Ishikawa (cell line): Measurements from ENCODE around the gene KCNN3.
A peak's percentile ranks its signal among the peaks of the same experiment; 100 is the strongest.

ENCODE experiments used
- CEBPB ChIP-seq: IDR thresholded peaks from 2 replicates; pipeline ENCODE4 v1.6.1; 2012
- CREB1 ChIP-seq: IDR thresholded peaks from 2 replicates; pipeline ENCODE4 v1.6.1; 2012; ENCODE audit warnings: low read depth
- EGR1 ChIP-seq: IDR thresholded peaks from 2 replicates; pipeline ENCODE4 v1.6.1; 2012
- EP300 ChIP-seq: IDR thresholded peaks from 2 replicates; pipeline ENCODE4 v1.6.1; 2012; ENCODE audit warnings: borderline replicate concordance
- FOXM1 ChIP-seq: IDR thresholded peaks from 2 replicates; pipeline ENCODE4 v1.6.1; 2012; ENCODE audit warnings: low read depth, borderline replicate concordance
- MAX ChIP-seq: IDR thresholded peaks from 2 replicates; pipeline ENCODE4 v1.6.1; 2012
- NFIC ChIP-seq: IDR thresholded peaks from 2 replicates; pipeline ENCODE4 v1.6.1; 2012
- RAD21 ChIP-seq: IDR thresholded peaks from 2 replicates; pipeline ENCODE4 v1.6.1; 2012; ENCODE audit warnings: low read depth
- TAF1 ChIP-seq: IDR thresholded peaks from 2 replicates; pipeline ENCODE4 v1.6.1; 2012; ENCODE audit warnings: low read depth, mild to moderate bottlenecking
- TCF12 ChIP-seq: IDR thresholded peaks from 2 replicates; pipeline ENCODE4 v1.6.1; 2012; ENCODE audit warnings: low read depth
- TEAD4 ChIP-seq: IDR thresholded peaks from 2 replicates; pipeline ENCODE4 v1.6.1; 2012
- USF1 ChIP-seq: IDR thresholded peaks from 2 replicates; pipeline ENCODE4 v1.6.1; 2012
- YY1 ChIP-seq: IDR thresholded peaks from 2 replicates; pipeline ENCODE4 v1.6.1; 2012; ENCODE audit warnings: low read depth
- ZBTB7A ChIP-seq: IDR thresholded peaks from 2 replicates; pipeline ENCODE4 v1.6.1; 2012; ENCODE audit warnings: low read depth
- TF ChIP-seq, protein P1 (sequence below): IDR thresholded peaks from 2 replicates; pipeline ENCODE4 v1.6.1; 2012; ENCODE audit warnings: low read depth, mild to moderate bottlenecking

Gene KCNN3

DNA sequence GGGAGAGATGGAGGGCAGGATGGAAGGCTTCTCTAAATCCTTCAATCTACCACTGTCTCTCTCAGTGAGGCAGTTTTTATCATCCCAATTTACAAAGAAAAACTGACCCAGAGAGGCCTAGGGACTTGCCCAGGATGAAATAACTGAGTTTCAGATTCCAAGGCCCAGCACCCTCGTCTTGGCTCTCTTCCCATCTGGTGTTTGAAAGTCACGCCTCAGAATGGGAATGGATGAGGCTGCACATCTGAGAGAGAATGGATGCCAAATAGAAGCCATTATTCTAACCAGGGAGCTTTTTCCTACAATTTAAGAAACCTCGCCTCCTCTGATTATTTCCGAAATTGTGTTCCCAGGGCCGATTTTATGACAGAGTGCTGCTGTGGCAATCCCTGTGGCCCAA, 10.6 kb upstream of the KCNN3 start:
- no peak for TF ChIP-seq TCF12
- TF ChIP-seq FOXM1 = no peak
- no peak for TF ChIP-seq NFIC
- no peak for TF ChIP-seq EGR1
- no peak for TF ChIP-seq CEBPB
- no peak for TF ChIP-seq TAF1
- no peak for TF ChIP-seq RAD21
- no peak for TF ChIP-seq ZBTB7A
- no peak for TF ChIP-seq USF1
- no peak for TF ChIP-seq YY1
- no peak for TF ChIP-seq CREB1

DNA sequence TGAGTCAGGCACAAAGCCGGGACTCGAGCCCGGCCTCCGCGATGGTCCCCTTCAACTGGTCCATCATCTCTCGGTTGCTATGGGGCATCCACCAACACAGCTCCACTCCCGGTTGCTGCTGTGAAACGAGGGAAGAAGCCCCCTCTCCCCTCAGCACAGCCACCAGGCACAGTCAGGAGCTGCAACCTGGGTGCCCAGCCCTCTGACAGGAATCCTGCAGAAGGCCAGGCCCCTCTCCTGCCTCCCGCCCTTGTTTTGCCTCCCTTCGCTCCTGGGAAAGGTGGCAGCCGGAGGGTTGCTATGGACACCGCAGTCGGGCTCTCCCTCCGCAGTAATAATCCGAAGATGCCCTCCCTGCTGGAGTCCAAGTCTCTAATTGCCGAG, 8.9 kb upstream of the KCNN3 start:
- TF ChIP-seq RAD21 = no peak
- no peak for TF ChIP-seq YY1
- no peak for TF ChIP-seq CEBPB
- no peak for TF ChIP-seq TEAD4
- no peak for TF ChIP-seq FOXM1

DNA sequence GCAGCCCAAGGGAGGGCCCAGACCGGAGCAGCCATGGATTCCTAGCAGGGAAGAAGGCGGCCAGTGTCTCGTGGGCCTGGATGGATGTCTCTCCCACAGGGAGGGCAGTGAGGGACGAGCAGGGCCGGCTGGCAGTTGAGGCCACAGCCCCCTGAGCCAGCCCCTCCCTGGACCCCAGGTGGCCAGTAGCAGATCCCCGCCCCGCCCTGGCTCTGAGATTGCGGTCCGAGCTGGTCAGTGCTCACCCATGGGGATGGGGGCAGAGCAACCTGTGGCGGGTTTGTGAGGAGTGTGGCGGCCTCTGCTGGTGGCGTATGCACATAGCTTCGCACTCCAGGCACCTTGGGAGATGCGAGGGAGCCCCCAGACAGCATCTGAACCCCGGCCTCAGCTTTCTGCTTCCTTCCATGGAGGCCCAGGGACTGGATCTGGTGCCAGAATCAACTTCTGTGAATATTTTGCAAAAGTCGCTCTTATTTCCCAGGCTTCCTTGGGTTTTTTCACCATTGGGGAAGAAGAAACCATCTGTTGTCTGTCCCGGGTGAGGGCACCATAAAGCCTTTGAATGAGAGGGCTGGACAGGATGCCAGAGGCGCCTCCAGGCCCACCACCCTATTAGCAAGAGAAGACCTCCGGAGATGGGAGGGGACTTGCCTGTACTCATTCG, 8.4 kb upstream of the KCNN3 start:
- peak; percentile 92 for TF ChIP-seq RAD21
- TF ChIP-seq MAX = no peak
- no peak for TF ChIP-seq TCF12
- no peak for TF ChIP-seq FOXM1
- TF ChIP-seq CREB1 = no peak
- no peak for TF ChIP-seq YY1
- TF ChIP-seq TEAD4 = peak; percentile 28; the same call in 1 of the 2 replicates
- TF ChIP-seq TAF1 = no peak
- no peak for TF ChIP-seq CEBPB
- no peak for TF ChIP-seq EGR1

GRCh38 chr1:154877370-154877974, 7.4 kb upstream of the KCNN3 start:
- TF ChIP-seq TCF12 = no peak
- TF ChIP-seq NFIC = no peak
- no peak for TF ChIP-seq EP300
- TF ChIP-seq, protein P1, sequence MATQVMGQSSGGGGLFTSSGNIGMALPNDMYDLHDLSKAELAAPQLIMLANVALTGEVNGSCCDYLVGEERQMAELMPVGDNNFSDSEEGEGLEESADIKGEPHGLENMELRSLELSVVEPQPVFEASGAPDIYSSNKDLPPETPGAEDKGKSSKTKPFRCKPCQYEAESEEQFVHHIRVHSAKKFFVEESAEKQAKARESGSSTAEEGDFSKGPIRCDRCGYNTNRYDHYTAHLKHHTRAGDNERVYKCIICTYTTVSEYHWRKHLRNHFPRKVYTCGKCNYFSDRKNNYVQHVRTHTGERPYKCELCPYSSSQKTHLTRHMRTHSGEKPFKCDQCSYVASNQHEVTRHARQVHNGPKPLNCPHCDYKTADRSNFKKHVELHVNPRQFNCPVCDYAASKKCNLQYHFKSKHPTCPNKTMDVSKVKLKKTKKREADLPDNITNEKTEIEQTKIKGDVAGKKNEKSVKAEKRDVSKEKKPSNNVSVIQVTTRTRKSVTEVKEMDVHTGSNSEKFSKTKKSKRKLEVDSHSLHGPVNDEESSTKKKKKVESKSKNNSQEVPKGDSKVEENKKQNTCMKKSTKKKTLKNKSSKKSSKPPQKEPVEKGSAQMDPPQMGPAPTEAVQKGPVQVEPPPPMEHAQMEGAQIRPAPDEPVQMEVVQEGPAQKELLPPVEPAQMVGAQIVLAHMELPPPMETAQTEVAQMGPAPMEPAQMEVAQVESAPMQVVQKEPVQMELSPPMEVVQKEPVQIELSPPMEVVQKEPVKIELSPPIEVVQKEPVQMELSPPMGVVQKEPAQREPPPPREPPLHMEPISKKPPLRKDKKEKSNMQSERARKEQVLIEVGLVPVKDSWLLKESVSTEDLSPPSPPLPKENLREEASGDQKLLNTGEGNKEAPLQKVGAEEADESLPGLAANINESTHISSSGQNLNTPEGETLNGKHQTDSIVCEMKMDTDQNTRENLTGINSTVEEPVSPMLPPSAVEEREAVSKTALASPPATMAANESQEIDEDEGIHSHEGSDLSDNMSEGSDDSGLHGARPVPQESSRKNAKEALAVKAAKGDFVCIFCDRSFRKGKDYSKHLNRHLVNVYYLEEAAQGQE = no peak
- TF ChIP-seq CEBPB = no peak
- TF ChIP-seq ZBTB7A = no peak
- TF ChIP-seq FOXM1 = no peak
- TF ChIP-seq RAD21 = no peak
- no peak for TF ChIP-seq USF1
- no peak for TF ChIP-seq CREB1
- TF ChIP-seq TEAD4 = no peak
- no peak for TF ChIP-seq TAF1

GRCh38 chr1:154876842-154877369, 6.8 kb upstream of the KCNN3 start:
- TF ChIP-seq, protein P1 = no peak
- TF ChIP-seq USF1 = no peak
- TF ChIP-seq RAD21 = no peak
- TF ChIP-seq CEBPB = no peak
- TF ChIP-seq TCF12 = no peak
- no peak for TF ChIP-seq MAX
- TF ChIP-seq EP300 = no peak
- TF ChIP-seq EGR1 = no peak
- no peak for TF ChIP-seq ZBTB7A
- no peak for TF ChIP-seq NFIC
- TF ChIP-seq FOXM1 = no peak
- no peak for TF ChIP-seq YY1
- no peak for TF ChIP-seq TAF1
